HG03439 (cell line): Measurements from ENCODE around the gene SRRM1.
"Not testable (repeated sequence)": the region's sequence is repeated elsewhere in the genome, so short reads cannot be mapped to it uniquely, and the experiment has no call there.

ENCODE experiments used
- ATAC-seq: cut with Tn5 transposase; IDR thresholded peaks from one replicate; pipeline ENCODE4 v1.9.1; 2021; ENCODE audit warnings: mild to moderate bottlenecking, moderate library complexity; ENCODE audit not compliant: unreplicated experiment

SRRM1 gene

DNA sequence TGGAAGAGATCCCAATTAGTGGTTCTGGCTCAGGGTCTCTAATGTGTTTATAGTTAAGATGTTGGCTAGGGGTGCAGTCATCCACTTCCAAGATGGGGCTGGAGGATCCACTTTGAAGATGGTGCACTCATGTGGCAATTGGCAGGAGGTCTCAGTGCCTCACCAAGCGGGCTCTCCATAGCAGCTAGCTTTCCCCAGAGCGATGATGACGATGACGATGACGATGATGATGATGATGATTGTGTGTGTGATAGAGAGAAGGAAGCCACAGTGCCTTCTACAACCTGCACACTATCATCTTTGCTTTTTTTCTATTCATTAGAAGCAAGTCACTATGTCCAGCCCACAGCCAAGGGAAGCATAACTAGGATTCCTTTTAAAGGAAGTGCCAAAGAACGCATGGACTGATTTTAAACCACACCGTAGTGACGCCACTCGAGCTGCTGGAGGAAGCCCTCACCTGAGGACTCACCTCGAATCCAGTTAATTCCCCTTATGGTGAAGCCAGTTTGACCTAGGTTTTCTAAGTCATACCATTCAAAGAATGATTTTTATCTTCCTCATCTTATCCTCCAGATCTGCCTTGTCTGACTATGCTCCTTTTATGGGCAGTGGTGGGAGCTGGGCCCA, 49.4 kb downstream of the SRRM1 start:
- ATAC-seq, result no peak

DNA sequence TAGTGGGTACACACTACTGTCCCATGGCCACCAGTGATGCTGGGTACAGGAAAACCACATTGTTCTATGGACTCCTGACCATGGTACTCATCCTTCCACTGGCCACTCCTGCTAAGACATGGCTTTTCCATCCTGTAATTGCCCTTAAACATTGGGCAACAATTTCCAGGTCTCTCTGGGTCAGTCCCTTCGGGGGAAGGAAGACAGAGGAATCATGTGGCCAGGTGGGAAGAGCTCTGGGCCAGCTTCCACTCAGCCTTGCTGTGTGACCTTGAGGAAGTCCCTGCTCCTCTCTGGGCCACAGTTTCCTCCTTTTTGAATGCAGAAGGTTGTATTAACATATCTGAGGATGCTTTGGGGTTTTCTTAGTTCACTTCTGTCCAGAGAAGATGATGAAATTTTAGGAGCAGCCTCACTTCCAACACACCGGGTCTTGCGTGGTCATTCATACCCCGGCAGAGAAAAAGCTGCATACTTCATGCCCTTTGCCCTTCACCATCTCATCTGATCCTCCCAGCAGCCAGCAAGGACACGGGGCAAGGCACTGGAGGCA, 50.8 kb downstream of the SRRM1 start:
- ATAC-seq, result no peak

DNA sequence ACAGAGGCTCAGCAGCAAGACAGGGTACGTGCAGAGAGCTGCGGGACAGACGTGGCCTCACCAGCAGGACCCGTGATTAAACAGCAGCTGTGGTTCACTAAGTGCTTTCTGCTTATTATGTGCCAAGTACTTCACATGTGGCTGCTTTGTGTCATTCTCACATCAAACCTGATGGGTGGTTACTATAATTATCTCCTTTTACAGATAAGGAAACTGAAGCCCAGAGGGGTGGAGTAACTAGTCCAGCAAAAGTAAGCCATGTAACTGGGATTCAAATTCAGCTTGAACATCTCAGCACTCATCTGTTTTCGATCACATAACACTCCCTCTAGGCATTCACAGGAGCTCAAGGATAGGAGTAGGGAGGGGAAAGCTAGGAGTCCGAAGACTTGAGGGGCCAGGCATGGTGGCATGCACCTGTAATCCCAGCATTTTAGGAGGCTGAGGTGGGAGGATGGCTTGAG, 51.3 kb downstream of the SRRM1 start:
- no peak for ATAC-seq

DNA sequence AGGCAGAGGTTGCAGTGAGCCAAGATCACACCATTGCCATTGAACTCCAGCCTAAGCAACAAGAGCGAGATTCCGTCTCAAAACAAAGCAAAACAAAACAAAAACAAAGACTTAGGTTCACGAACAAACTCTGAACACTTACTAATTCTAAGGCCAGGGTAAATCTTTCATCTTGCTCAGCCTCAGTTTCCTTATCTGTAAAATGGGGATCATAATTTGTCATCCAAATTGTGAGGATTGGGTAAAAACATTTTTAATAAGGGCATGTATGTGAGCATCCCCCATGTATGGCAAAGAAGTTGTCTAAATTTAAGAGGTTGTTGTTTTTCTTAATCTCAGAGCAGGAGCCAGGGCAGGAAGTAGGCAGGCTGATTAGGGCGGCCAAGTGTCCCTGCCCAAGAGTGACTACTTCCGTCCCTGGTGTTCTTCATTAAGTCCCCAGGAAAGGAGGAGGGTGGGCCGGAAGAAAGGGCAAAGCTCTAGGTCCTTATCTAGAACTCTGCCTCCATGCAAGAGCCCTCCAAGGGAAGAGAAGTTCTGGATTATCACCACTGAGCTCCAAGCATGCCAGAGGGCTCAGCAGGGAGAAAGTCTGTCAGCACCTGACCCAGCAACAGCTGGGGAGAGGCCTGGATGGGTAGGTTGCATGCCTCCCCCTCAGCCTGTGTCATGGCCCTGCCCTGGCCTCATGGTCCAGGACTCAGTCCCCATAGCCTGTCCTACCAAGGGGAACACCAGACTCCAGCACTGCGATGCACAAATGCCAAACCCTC, 52.3 kb downstream of the SRRM1 start:
- ATAC-seq, result no peak

DNA sequence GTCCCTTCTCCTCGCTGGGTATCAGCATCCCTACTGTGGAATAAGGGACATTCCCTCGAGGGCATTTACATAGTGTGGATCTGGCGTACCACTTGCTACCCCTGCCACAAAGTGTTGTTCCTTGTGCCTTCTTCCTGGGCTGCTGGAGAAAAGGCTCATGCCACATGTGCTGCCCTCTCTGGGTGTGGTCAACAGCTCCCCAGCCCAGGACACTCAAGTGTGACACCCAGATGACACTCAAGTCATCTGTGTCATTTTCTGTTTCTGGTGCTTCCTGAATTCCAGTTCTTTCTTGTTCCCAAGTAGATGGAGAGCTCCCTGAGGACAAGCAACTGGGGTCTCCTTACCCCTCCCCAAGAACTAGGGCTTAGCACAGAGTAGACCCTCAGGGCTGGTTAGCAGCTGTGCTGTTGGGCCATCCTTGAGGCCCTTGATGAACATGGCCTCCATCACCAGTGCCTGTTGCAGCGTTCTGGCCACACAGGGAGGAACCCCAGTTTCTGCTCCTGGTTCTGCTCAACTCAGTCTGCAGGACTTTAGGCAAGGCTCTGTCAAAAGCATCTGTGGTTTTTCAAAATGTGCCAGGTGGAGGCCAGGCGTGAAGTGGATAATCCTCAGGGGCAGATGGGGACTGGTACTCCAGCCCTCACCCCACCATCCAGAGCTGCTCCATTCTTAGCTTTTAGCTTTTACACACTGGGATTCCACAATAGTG, 53.1 kb downstream of the SRRM1 start:
- no peak for ATAC-seq

DNA sequence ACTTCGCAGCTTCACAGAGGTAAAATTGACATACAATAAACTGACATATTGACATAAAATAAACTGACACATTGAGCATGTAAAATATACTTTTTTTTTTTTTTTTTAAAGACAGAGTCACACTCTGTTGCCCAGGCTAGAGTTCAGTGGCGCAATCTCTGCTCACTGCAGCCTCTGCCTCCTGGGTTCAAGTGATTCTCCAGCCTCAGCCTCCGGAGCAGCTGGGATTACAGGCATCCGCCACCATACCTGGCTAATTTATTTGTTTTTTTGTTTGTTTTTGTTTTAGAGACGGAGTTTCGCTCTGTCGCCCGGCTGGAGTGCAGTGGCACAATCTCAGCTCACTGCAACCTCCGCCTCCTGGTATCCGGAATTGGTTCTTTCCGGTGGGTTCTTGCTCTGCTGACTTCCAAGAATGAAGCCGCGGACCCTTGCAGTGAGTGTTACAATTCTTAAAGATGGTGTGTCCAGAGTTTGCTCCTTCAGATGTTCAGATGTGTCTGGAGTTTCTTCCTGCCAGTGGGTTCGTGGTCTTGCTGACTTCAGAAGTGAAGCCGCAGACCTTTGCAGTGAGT, 53.7 kb downstream of the SRRM1 start:
- ATAC-seq, result no peak

DNA sequence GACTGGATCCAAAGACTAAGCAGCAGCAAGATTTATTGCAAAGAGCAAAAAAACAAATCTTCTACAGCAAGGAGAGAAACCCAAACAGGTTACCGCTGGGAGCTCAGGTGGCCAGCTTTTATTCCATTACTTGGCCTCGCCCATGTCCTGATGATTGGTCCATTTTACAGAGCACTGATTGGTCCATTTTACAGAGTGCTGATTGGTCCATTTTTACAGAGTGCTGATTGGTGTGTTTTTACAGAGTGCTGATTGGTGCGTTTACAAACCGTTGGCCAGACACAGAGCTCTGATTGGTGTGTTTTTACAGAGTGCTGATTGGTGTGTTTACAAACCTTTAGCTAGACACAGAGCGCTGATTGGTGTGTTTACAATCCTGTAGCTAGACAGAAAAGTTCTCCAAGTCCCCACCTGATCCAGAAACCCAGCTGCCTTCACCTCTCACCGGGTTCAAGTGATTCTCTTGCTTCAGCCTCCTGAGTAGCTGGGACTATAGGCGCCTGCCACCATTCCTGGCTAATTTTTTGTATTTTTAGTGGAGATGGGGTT, 54.4 kb downstream of the SRRM1 start:
- ATAC-seq, result not testable (repeated sequence)

DNA sequence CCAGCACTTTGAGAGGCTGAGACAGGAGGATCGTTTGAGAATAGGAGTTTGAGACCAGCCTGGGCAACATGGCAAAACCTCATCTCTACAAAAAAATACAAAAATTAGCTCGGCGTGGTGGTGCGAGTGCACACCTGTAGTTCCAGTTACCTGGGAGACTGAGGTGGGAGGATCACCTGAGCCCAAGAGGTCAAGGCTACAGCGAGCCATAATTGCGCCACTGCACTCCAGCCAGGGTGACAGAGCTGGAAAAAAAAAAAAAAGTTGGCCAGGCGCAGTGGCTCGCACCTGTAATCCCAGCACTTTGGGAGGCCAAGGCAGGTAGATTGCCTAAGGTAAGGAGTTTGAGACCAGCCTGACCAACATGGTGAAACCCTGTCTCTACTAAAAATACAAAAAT, 55.2 kb downstream of the SRRM1 start:
- ATAC-seq, result not testable (repeated sequence)

DNA sequence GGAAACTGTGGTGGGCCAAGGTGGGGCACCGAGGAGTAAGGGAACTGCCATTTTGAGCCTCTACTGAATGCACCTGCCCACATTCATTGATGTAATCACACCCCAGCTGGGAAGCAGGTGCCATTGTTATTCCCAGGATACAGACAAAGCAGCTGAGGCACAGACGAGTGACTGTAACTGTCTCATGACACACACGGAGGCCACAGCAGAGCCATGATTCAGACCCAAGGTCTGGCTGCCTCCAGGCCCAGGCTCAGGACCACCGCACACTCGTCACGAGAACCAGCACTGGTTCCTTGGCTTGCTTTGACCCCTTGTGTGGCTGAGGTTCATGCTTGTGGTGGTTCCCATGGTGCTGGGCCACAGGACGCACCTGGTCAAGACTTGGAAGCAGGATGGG, 56.5 kb downstream of the SRRM1 start:
- ATAC-seq, result no peak

DNA sequence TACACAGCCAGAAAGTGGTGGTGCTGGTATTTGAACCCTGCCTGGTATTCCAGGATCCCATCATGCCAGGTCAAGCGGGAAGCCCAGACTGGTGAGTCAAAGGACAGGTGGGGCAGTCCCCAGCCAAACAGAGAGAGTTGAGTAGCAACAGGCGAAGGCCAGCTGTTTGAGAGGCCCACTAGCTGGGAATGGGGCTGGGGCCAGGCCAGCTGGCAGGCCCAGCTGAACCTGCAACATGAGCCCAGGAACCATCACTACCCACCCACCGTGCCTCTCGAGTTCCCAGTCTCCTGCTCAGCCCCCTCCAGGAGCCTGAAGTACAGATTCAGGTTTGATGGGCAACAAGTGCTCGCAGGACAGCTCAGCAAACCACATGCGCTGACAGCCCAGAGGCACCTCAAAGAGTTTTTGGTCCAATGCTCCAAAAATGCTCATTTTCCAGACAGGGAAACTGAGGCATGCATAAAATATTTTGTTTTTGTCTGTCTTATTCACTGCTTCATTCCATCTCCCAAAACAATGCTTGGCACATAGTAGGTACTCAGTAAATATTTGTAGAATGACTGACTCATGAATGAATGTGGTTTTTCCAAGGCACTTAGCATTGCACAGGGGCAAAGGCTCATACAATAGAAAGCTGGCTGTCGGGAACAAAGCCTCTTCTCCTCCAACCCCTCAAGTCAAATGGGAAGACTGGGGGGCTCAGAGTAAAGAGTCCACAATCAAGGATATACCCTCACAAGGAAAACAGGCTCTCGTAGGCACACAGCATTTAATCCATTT, 59.6 kb downstream of the SRRM1 start:
- no peak for ATAC-seq

DNA sequence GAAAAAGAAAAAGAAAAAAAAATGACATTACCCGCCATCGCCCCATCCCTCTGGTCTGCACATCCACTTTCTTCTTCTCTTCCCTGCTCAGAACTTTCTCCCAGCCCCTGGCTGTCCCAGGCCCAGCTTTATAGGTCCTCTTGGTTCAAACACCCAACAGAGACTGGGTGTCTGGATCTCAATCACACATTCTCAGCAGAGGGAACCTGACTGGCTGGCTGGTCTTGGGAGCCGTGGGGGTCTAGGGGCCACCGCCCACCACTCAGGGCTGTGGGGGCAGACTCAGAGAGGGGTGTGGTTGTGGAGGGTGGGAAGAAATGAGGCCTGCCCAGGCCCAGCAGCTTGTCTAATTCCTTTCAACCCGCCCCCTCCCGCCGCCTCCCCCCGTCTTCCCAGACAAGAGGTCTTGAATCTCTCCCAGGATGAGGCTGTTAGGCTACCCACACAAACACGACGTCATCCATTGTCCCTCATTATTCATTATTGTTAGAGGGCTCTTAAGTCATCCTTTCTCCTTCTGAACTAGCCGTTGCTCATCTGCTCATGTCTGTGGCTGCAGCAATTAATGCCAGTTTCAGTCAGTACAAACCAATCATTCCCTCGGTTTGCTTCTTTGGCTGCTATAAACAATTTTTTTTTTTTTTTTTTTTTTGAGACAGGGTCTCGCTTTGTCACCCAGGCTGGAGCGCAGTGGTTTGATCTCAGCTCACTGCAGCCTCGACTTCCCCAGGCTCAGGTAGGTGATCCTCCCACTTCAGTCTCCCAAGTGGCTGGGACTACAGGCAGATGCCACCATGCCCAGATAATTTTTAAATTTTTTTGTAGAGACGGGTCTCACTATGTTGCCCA, 61.5 kb downstream of the SRRM1 start:
- ATAC-seq, result no peak

DNA sequence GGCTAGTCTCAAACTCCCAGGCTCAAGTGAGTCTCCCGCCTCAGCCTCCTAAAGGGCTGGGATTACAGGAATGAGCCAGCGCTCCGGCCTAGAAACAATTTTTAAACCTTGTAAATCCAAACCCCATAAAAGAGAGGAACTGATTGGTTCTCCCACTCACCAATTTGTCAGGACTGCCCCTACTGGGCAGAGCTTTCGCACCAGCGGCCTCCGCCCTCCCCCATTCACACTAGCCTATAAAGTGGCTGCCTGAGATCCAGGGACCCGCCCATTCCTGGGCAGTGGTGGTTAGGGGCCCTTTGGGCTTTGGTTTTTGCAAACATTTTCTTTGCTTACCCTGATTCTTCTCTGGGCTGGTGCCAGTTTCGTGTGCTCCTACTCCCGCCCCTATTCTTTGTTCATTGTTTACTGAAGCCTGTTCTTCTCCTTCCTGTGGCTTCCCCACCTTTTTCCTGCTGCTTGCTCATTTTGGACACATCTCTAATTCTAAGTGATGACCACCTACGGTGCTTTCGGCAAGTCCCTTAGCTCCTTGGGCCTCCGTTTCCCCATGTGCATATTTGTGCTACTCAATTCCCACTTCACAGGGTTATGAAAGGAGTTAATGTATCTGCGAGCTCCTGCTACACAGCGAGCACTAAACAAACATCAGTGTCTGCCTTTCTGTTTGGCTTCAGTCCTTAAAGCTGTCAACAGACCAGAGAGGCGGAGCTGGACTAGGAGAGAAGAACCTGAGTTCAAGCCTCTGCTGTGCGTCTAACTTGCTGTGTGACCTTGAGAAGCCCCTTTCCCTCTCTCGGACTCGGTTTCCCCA, 62.4 kb downstream of the SRRM1 start:
- ATAC-seq, result no peak

DNA sequence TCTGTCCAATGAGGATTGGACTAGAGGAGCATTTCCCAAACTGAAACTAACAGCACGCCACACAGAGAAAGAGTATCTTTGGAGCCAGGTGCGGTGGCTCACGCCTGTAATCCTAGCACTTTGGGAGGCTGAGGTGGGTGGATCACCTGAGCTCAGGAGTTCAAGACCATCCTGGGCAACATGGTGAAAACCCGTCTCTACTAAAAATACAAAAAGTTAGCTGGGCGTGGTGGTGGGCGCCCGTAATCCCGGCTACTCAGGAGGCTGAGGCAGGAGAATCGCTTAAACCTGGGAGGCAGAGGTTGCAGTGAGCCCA, 62.9 kb downstream of the SRRM1 start:
- ATAC-seq, result not testable (repeated sequence)

DNA sequence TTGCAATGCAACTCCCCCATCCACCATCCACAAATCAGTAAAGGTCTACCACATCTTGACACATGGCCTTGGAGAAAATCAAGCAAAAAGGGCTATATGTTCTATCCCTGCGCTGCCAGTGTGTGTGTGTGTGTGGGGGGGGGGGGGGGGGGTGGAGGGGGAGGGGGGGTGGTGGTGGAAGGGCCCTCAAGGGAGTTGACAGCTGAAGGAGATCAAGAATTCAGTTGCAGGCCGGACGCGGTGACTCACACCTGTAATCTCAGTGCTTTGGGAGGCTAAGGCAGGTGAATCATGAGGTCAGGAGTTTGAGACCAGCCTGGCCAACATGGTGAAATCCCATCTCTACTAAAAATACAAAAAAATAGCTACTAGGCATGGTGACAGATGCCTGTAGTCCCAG, 64.6 kb downstream of the SRRM1 start:
- no peak for ATAC-seq

DNA sequence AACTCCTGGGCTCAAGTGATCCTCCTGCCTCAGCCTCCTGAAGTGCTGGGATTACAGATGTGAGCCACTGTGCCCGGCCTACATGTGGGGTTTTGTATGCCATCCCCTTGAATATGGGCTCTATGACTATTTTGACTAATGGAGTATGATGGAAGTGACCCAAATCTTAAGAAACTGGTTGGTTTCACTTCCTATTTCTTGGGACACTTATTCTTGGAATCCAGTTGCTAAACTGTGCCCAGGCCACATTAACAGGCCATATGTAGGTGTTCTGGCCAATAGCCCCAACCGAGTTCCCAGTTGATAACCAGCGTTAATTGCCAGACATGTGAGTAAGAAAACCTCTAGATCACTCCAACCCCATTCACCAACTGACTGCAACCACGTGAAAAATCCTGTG, 65.8 kb downstream of the SRRM1 start:
- ATAC-seq, result no peak

DNA sequence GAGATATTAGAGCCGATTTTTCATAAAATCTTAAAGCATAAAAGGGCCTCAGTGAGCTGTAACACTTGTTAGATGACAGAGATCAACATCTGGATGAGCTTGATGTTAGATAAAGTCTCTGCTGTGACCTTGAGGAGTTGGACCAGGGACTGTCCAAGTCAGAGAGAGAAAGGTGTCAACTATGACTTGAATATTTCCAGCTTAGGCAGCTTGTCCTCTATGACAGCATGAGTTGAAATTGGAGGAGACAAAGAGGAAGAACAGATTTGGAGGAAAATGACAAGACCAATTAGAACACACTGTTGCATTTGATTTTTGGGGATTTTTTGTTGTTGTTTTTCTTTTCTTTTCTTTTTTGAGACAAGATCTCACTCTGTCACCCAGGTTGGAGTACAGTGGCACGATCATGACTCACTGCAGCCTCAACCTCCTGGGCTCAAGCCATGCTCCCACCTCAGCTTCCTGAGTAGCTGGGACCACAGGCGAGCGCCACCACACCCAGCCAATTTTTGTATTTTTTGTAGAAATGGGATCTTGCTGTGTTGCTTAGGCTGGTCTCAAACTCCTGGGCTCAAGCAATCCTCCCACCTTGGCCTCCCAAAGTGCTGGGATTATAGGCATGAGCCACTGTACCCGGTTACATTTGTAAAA, 66.8 kb downstream of the SRRM1 start:
- no peak for ATAC-seq

DNA sequence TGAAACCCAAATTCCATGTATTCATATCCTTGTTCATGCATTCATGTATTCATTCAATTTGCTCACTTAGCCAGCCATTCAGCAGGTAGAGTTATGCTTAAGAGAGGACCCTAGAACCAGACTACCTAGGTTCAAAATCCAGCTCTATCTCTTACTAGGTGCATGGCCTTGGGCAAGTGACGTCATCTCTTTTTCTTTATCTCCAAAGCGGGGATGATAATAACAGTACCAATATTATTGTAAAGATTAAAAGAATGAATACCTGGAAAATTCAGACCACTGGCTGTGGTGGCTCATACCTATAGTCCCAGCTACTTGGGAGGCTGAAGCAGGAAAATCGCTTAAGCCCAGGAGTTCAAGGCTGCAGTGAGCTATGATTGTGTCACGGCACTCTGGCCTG, 68.2 kb downstream of the SRRM1 start:
- ATAC-seq, result no peak

DNA sequence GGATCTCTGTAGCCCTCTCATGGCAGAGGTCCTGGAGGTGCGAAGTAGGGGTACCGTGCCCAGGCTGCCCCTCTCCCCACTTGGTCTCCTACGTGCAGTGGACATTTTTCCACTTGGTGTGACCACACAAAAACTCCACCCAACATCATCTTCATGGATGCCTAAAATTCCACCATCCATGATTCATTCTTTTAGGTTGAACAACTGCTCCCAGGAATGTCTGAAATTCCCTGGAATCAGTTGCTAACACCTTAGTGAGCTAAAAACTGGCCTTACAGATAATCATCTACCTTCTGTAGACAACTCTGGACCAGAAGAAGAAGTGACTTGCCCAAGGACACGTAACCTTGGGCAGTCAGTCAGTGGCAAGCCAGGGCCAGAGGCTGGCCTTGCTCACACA, 70.1 kb downstream of the SRRM1 start:
- no peak for ATAC-seq
